H7 (cell line): ENCODE measurements around the gene MYBPC2. TPM values are rescaled to one million over a fixed set of nuclear protein-coding genes. Genes with fewer than 3 reads are reported as not detected.

Experiments
- DNase-seq: peaks from one replicate; pipeline ENCODE4 v3.0.0; 2012
- H3K27me3 ChIP-seq: 2 replicates; pipeline ENCODE4 v1.6.0; 2011; ENCODE audit warnings: mild to moderate bottlenecking, low read length; ENCODE audit not compliant: control insufficient read depth, insufficient read depth
- H3K36me3 ChIP-seq: replicated peaks from 2 replicates; pipeline ENCODE4 v1.5.1; 2011; ENCODE audit warnings: low read length; ENCODE audit not compliant: control insufficient read depth, insufficient read depth
- H3K4me3 ChIP-seq: 2 replicates; pipeline ENCODE4 v1.5.1; 2011; ENCODE audit warnings: low read depth, mild to moderate bottlenecking, control low read depth, low read length, moderate library complexity; ENCODE audit not compliant: insufficient read depth
- total RNA-seq: library from RNA; depleted of rRNA; stranded (reverse); fragments of >200 nt; shearing (Covaris generic); gene quantifications from 2 replicates; pipeline ENCODE4 v1.2.3, GENCODE V29; 2014

Gene MYBPC2
- total RNA-seq, 1 experiment from 2014 or later: 0.24 TPM

- H3K36me3 ChIP-seq: peaks cover 13% of the 10 kb centered on the region
- DNase-seq: peak; percentile 74
- no peaks in the 10 kb centered on the region for H3K27me3 ChIP-seq
- no peak overlapping the region for H3K4me3 ChIP-seq
These were observed 30.9 kb upstream of the MYBPC2 start for GRCh38 chr19:50401605-50402450.

DNA sequence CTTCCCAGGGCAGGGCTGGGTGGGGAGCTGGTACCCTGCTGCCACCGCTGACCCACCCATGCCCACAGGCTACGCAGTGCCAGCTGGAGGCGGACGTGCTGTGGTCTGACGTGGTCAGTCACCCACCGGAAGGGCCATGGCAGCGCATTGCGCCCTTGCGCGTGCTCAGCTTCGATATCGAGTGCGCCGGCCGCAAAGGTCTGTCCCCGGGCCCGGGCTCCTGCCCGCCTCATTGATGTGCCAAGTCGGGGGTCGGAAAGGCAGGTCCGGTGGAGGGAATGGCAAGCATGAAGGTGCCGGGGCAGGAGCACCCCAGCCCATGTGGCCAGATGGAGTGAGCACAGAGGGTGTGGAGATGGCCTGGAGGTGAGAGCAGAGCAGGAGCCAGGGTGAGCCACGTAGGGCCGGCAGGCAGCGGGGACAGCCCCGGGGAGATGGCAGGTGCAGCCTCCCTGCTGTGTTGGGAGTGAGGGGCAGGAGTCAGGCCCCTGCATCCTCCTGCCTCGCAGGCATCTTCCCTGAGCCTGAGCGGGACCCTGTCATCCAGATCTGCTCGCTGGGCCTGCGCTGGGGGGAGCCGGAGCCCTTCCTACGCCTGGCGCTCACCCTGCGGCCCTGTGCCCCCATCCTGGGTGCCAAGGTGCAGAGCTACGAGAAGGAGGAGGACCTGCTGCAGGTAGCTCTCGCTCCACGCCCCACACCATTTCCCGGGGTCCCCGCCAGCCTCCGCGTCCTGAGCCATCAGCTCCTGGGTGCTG is 30.0 kb upstream of the MYBPC2 start:
- DNase-seq: no peak
- no peaks in the 10 kb centered on the region for H3K27me3 ChIP-seq
- peaks cover 13% of the 10 kb centered on the region for H3K36me3 ChIP-seq
- H3K4me3 ChIP-seq: no peak overlapping the region

- Histone ChIP-seq H3K27me3 (no peaks in the 10 kb centered on the region), H3K4me3 (no peak overlapping the region), H3K36me3 (peaks cover 26% of the 10 kb centered on the region)
- peak; percentile 44 for DNase-seq
These were observed 26.4 kb upstream of the MYBPC2 start for GRCh38 chr19:50406156-50406820.

DNA sequence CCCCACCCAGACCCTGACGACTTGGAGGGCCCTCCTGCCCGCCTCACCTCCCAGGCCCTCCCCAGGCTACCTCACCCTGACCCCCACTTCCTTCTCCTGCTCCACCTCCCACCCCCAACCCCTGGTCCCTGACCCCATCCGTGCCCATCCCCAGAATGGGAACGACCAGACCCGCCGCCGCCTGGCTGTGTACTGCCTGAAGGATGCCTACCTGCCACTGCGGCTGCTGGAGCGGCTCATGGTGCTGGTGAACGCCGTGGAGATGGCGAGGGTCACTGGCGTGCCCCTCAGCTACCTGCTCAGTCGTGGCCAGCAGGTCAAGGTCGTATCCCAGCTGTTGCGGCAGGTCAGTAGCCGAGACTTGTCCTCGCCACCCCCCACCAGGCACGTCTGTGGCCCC is 25.9 kb upstream of the MYBPC2 start:
- peaks cover 27% of the 10 kb centered on the region for H3K36me3 ChIP-seq
- H3K27me3 ChIP-seq: no peaks in the 10 kb centered on the region
- no peak overlapping the region for H3K4me3 ChIP-seq
- peak; percentile 46 for DNase-seq

- Histone ChIP-seq H3K27me3 (no peaks in the 10 kb centered on the region), H3K4me3 (no peak overlapping the region), H3K36me3 (peaks cover 24% of the 10 kb centered on the region)
- DNase-seq: peak; percentile 36
These were observed 23.3 kb upstream of the MYBPC2 start for GRCh38 chr19:50409347-50409746.

GRCh38 chr19:50410109-50410508 is 22.6 kb upstream of the MYBPC2 start:
- no peaks in the 10 kb centered on the region for H3K27me3 ChIP-seq
- H3K4me3 ChIP-seq: no peak overlapping the region
- DNase-seq: no peak
- peaks cover 24% of the 10 kb centered on the region for H3K36me3 ChIP-seq

GRCh38 chr19:50412419-50412818 is 20.3 kb upstream of the MYBPC2 start:
- Histone ChIP-seq H3K4me3 (no peak overlapping the region), H3K27me3 (no peaks in the 10 kb centered on the region), H3K36me3 (peaks cover 20% of the 10 kb centered on the region)
- no peak for DNase-seq

DNA sequence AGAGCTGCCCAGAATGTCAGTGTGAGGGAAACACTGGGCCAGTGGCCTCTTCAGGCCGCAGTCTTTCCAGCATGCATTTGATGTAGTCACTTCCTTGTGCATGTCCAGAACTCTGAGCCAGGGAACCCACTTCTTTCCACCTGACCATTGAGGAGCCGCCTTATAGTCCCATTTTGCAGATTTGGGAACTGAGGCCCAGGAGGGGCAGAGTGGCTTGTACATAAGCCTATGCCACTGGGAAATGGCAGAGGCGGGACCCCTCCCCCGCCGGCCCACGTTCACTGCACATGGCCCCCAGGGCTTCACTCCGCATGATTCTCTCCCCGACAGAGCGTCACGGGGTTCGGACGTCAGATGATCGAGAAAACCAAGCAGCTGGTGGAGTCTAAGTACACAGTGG is 19.6 kb upstream of the MYBPC2 start:
- Histone ChIP-seq H3K4me3 (no peak overlapping the region), H3K27me3 (peaks cover 2% of the 10 kb centered on the region; the same call in 1 of the 2 replicates), H3K36me3 (peaks cover 20% of the 10 kb centered on the region)
- no peak for DNase-seq

DNA sequence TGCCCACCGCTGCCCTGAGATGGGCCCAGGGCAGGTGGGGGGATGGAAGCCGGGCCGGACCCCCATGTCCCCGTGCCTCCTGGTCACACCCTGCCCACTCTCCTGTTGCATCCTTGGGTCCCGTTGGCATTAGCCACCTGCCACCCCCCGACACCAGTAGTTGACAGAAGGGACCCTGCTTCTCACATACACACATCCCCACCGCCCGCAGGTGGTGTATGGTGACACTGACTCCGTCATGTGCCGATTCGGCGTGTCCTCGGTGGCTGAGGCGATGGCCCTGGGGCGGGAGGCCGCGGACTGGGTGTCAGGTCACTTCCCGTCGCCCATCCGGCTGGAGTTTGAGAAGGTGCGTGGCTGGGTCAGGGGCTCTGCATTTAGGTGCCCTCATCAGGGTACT is 19.2 kb upstream of the MYBPC2 start:
- H3K27me3 ChIP-seq: peaks cover 2% of the 10 kb centered on the region; the same call in 1 of the 2 replicates
- H3K36me3 ChIP-seq: peaks cover 20% of the 10 kb centered on the region
- peak; percentile 49 for DNase-seq
- H3K4me3 ChIP-seq: no peak overlapping the region

DNA sequence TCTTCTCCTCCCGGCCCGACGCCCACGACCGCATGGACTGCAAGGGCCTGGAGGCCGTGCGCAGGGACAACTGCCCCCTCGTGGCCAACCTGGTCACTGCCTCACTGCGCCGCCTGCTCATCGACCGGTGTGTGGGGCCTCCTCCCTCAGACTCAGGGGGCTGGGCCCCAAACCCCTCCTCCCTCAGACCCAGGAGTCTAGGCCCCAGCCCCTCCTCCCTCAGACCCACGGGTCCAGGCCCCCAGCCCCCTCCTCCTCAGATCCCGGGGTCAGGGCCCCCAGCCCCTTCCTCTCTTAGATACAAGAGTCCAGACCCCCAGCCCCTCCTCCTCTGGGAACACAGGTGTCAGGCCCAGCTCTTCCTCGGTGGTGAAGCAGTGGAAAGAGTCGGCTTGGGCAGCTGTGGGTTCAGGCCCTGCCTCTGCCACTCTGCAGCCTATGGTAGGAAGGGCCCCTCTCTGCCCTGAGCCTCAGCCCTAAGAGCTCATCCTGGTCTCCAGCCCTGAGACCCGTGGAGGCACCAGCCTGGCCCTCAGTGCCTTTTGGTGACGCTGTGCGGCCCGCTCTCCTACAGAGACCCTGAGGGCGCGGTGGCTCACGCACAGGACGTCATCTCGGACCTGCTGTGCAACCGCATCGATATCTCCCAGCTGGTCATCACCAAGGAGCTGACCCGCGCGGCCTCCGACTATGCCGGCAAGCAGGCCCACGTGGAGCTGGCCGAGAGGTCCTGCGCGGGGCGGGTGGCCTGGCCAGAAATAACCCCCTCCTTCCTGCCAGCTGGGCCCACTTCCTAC is 17.6 kb upstream of the MYBPC2 start:
- DNase-seq: peak; percentile 98
- peaks cover 8% of the 10 kb centered on the region for H3K36me3 ChIP-seq
- no peak overlapping the region for H3K4me3 ChIP-seq

DNA sequence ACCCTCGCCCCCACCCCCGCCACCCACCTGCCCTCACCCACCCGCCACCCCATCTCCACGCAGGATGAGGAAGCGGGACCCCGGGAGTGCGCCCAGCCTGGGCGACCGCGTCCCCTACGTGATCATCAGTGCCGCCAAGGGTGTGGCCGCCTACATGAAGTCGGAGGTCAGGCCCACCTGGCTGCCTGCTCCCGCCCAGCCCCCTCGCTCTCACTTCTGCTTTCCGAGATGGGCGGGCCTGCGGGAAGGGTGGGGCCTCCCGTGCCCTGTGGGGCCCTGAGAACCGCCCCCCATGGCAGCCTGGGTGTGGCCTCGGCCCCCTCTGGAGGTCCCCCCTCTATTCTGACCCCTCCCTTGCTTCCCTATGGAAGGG is 17.0 kb upstream of the MYBPC2 start:
- H3K36me3 ChIP-seq: peaks cover 4% of the 10 kb centered on the region
- H3K4me3 ChIP-seq: no peak overlapping the region
- DNase-seq: peak; percentile 67
- H3K27me3 ChIP-seq: peaks cover 8% of the 10 kb centered on the region

More for the DNA sequence above, 17.6 kb upstream of the MYBPC2 start:
- H3K27me3 ChIP-seq: peaks cover 8% of the 10 kb centered on the region

GRCh38 chr19:50416034-50416977 is 16.4 kb upstream of the MYBPC2 start:
- no peak overlapping the region for H3K4me3 ChIP-seq
- H3K36me3 ChIP-seq: peaks cover 2% of the 10 kb centered on the region
- peaks cover 8% of the 10 kb centered on the region for H3K27me3 ChIP-seq
- peak; percentile 78 for DNase-seq
